Astrocyte of the spinal cord (primary cell): ENCODE measurements around the gene TNPO3.
"Not testable (repeated sequence)": the region's sequence is repeated elsewhere in the genome, so short reads cannot be mapped to it uniquely, and the experiment has no call there.

Experiments
- DNase-seq: peaks from one replicate; pipeline ENCODE4 v3.0.0; 2011; ENCODE audit warnings: low read depth, low spot score
- H3K4me3 ChIP-seq: 2 replicates; pipeline ENCODE4 v1.5.1; 2011; ENCODE audit warnings: low read depth, mild to moderate bottlenecking, low read length, moderate library complexity
- in situ Hi-C: cut with HindIII; loops from 2 replicates; pipeline ENCODE4 v1.10.0; 2017; ENCODE audit warnings: low sequenced_read_pairs
- TF ChIP-seq, protein P1 (sequence below): IDR thresholded peaks from 2 replicates; pipeline ENCODE4 v1.5.1; 2012; ENCODE audit warnings: low read depth, mild to moderate bottlenecking, low read length, inconsistent platforms

TNPO3 gene

DNA sequence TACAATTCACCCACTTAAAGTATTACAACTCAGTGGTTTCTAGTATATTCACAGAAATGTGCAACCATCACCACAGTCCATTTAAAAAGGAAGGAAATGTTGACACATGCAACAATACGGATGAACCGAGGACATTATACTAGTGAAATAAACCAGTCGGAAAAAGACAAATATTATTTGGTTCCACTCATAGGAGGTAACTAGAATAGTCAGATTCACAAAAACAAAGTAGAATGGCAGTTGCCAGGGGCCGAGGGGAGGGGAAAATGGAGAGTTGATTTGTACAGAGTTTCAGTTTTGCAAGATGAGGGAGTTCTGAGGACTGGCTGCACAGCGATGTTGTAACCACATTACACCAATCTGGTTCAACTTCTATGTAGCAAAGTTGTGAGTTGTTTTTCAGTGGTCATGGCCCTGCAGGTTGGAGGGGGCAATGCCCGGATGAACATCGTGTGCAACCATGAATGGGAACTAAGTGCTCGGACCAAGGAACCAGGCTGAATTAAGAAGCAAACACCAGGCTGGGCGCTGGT, 17.6 kb upstream of the TNPO3 start:
- H3K4me3 ChIP-seq = no peak overlapping the region
- in situ Hi-C loops = no loop called here
- TF ChIP-seq, protein P1, sequence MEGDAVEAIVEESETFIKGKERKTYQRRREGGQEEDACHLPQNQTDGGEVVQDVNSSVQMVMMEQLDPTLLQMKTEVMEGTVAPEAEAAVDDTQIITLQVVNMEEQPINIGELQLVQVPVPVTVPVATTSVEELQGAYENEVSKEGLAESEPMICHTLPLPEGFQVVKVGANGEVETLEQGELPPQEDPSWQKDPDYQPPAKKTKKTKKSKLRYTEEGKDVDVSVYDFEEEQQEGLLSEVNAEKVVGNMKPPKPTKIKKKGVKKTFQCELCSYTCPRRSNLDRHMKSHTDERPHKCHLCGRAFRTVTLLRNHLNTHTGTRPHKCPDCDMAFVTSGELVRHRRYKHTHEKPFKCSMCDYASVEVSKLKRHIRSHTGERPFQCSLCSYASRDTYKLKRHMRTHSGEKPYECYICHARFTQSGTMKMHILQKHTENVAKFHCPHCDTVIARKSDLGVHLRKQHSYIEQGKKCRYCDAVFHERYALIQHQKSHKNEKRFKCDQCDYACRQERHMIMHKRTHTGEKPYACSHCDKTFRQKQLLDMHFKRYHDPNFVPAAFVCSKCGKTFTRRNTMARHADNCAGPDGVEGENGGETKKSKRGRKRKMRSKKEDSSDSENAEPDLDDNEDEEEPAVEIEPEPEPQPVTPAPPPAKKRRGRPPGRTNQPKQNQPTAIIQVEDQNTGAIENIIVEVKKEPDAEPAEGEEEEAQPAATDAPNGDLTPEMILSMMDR = no peak
- no peak for DNase-seq

DNA sequence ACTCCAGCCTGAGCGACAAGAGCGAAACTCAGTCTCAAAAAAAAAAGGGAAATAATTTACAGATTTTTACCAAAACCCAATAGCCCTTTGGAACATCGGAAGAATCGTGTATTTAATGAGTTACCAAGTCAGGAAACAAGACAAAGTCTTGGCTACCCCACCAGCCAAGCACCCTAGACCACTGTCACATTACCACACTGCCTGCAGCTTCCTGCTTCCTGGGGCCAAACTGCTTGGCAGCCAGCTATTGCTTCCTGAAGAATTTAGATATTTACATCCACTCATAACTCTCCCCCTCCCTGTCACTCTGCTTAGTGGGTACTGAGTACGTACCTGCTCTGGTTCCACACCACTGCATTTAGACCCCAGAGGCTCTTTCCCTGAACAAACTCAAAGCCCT, 14.1 kb upstream of the TNPO3 start:
- no peak overlapping the region for H3K4me3 ChIP-seq
- in situ Hi-C loops = no loop called here

DNA sequence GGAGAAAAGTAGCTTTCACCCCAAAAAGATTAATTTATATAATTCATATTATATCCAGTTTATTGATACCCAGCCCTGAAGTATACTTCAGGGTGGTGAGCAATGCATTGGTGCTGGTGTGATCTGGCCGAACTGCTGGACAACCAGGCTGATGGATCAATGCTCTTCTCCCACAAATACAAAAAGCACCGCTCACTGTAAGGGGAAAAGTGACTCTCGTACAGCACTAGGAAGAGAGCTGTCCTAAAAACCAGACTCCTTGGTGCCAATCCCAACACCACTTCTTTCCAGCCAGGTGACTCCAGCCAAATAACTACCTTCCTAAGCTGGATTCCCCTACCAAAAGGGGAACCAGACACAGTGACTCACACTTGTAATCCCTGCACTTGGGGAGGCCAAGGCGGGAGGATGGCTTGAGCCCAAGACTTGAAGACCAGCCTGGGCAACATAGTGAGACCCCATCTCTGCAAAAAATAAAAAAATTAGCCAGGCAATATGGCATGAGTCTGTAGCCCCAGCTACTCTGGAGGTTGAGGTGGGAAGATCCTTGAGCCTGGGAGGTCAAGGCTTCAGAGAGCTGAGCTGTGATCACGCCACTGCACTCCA, 13.1 kb upstream of the TNPO3 start:
- in situ Hi-C loops = no loop called here
- DNase-seq = no peak
- no peak overlapping the region for H3K4me3 ChIP-seq
- TF ChIP-seq, protein P1 = no peak

More for the DNA sequence above, 14.1 kb upstream of the TNPO3 start:
- TF ChIP-seq, protein P1 = no peak
- no peak for DNase-seq

DNA sequence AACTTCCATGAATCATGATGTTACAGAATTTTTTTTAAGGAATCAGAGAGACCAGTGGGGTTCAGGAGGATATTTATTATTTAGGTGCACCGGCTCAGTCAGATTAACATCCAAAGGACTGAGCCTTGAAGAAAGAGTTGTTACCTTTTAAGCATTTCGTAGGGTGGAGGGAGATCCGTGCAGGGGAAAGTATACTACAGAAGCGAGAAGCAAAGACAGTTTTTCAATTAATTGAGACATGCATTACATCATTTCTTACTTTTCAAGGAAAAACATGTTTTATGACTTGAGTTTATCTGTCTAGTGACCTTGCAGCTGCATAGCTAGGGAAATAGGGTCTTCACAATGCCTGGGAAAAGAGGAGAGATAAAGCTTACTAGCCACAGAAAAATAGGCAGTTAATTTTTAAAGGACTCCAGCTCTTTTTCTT, 12.2 kb upstream of the TNPO3 start:
- DNase-seq, H3K4me3 ChIP-seq, in situ Hi-C loops: not testable (repeated sequence)

DNA sequence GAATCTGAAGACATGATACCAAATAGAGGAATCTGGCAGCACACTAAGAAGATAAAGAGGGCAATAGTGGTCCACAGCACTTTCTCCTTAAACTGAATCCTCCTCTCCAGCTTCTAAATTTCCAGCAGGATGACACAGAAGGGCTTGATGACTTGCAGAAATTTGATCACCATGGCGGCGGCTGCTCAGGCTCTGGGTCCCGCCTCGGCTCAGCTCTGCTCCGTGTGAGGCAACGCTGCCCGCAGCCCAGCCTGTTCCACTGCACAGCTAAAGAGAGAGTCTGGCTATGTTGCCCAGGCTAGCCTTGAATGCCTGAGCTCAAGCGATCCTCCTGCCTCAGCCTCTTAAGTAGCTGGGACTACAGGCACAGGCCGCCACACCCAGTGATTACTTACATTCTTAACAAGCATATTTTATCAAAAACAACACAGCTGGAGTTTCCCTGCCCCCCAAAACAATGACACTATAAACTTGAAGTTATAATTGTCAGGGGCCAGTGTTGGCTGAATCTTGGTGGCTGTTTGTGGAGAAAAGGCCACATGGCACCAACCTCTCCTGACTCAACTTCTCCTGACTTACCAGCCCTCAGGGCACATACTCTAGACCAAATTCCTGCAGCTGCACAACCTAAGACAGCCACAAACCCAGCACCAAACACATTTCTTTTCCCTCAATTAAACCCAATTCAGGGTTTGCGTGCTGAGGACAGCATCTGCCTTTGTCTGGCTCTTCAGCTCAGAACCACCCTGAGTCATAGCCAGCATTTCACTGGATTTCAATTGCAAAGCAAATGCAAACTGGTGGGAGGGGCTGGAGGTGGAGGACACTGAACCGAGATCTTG, 11.6 kb upstream of the TNPO3 start:
- TF ChIP-seq, protein P1 = no peak
- DNase-seq = peak; percentile 38
- in situ Hi-C loops = no loop called here
- H3K4me3 ChIP-seq = no peak overlapping the region

DNA sequence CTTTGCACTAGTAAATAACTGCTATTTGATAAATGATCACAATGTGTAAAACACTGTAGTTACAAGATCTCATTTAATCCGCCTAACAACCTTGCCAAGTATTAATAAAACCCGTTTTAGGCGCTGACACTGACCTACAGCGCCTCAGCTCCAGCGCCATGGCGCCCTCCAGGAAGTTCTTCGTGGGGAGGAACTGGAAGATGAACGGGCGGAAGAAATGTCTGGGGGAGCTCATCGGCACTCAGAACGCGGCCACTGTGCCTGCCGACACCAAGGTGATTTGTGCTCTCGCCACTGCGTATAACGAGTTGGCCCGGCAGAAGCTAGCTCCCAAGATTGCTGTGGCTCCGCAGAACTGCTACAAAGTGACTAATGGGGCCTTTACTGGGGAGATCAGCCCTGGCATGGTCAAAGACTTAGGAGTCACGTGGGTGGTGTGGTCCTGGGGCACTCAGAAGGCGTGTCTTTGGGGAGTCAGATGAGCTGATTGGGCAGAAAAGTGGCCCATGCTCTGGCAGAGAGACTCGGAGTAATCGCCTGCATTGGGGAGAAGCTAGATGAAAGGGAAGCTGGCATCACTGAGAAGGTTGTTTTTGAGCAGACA, 1.1 kb upstream of the TNPO3 start:
- no peak for DNase-seq
- in situ Hi-C loops = no loop called here

More for the DNA sequence above, 1.1 kb upstream of the TNPO3 start:
- no peak overlapping the region for H3K4me3 ChIP-seq
- TF ChIP-seq, protein P1 = no peak
